Stimulated activated CD4-positive, alpha-beta T cell treated with anti-CD3 and anti-CD28 coated beads, Interleukin-15, amount 100 ng/mL, for 48 hours (primary cell): ENCODE measurements around the gene SFXN5.
"Not testable (repeated sequence)": the region's sequence is repeated elsewhere in the genome, so short reads cannot be mapped to it uniquely, and the experiment has no call there.

Experiments used
- DNase-seq, 2 donors: peaks; one replicate each; pipeline ENCODE4 v3.0.0-alpha.2; 2020; ENCODE audit warnings: low read depth in 2 of 2

SFXN5 gene

DNA sequence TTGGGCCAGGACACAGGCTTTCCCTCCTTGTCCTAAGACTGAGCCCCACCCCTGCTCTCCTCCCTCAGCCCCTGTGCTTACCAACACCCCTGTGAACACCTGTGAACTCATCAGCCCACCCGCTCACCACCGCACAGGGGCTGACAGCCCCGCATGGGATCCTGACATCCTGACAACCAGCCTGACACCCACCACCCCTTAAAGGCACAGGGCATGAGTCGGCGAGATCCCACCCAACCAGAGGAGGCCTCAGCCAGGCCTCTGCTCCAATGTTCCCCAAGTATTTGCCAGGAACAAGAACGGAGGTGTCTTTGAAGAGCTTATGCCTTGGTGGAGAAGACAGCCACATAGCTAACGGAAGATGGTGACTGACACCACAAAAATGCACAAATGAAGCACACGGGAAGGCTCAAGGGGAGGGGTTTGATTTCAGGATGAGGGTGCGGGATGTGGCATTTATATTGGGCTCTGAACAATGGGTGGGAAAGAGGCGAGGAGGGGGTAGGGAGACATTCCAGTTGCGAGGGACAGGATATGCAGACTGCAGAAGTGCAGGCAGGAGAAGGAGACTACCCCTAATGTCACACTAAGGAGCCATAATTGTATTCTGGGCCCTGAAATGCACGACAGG, 30.2 kb upstream of the SFXN5 start:
- DNase-seq = no peak

DNA sequence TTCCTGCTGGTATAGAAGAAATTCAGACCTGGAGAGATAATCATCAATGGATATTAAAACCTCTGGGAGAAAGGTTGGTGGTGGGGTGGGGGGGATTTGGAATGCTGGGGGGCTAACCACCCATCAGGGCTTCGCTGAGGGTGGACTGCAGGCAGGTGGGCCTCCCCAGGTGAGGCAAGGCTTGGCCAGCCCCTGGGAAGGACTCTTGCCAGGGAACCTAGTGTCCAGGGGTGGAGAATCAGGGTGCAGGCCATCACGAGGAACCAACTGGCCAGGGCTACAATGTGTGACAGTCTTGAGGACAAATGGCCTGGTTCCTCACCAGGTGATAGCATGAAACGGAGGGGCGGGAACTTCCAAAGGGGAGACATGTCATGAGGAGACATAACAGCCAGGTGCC, 29.4 kb upstream of the SFXN5 start:
- no peak for DNase-seq

DNA sequence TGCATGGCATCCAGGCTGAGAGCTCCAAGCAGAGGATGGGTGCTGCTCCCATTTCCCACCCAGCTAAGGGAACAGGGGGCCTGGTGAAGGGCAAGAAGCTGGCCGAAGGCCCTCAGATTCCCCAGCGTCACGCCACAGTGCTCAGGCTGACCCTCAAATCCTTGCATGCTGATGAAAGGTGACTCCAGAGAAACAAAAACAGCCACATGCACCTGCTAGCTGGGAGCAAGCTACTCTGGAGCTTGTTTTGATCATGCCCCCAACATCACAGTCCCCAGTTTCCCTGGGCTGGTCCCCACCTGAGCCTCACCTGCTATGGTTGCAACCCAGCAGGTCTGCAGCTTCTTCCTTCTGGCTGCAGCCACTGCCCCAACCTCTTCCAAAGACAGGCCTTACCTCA, 28.0 kb upstream of the SFXN5 start:
- DNase-seq = no peak

DNA sequence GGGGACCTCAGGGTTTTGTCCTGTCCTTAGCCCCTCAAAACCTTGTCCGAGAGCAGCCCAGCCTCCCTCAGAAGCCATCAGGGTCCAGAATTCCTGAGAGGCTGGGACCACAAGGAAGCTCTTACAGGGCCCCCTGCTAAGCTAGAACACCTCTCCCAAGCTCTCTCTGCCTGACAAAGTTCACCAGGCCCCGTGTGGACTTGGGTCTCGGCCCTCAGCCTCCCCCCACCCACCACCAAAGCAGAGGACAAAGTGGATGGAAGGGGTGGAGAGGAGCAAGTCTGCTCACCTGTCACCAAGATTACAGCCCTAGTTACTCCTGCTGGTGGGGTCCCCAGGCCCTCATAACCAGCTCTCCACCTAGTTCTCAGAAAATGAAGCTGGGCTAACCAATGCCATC, 24.4 kb upstream of the SFXN5 start:
- no peak for DNase-seq

DNA sequence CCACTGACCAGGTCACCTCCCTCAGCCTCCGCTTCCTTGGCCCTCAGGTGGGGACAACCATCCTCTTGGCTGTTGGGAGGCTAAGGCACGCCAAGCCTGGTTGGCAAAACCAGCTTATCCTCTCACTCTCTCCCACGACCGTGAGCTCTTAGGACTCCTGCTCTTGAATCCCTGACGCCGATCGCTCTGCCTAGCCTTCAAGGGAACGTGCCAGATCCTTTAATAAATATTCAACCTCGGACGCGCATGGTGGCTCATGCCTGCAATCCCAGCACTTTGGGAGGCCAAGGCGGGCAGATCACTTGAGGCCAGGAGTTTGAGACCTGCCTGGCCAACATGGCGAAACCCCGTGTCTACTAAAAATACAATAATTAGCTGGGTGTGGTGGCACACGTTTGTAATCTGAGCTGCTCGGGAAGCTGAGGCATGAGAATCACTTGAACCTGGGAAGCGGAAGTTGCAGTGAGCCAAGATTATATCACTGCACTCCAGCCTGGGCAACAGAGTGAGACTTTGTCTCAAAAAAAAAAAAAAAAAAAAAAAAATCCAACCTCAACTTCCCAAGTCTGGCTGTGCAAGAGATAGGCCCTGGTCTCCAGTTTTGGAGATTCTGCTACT, 22.2 kb upstream of the SFXN5 start:
- not testable (repeated sequence) for DNase-seq

DNA sequence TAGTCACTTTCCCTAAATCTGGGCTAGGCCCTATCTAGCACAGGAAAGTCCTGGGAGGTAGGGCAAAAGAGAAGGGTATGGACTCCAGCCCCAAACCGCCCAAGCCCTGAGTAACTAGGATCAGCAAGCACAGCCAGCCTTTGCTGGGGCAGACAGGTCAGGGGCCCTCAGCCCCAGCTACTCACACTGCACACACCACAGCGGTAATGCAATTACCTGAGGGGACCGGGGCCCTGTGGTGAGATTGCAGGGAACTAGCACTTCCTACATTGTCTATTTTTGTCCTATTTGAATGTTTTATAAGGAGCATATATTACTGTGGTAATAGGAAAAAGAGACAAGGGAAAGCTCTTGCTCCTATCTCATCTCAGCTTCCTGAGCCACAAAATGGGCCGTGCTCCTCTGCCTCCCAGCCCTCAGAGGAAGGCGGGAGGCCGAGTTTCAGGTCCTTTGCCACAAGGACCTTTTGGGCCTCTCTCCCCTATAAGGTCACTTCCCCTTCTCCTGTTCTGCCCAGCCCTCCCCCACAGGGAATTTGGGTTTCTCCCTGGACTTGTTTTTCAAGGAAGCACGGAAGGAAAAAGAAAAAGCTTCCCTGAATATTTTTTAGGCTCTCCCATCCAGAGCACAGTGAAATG, 20.8 kb upstream of the SFXN5 start:
- no peak for DNase-seq

DNA sequence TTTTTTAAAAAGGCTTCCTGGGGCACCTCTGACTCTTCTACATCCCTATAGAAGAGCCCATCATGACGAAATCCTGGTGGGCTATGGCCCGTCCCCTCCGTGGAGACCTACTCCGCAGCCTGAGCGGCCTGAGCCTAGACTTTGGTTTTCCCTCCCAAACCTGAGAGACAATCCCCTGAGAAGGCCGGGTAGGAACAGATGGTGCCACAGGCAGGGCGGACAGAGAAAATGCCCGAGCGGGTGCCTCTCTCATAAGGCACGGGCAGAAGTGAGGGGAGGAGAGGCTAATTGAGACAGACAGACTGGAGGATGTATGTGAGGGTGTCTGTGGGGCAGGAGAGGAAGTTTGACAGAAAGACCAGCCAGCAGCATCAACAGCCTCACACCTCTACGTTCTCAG, 20.2 kb upstream of the SFXN5 start:
- no peak for DNase-seq

DNA sequence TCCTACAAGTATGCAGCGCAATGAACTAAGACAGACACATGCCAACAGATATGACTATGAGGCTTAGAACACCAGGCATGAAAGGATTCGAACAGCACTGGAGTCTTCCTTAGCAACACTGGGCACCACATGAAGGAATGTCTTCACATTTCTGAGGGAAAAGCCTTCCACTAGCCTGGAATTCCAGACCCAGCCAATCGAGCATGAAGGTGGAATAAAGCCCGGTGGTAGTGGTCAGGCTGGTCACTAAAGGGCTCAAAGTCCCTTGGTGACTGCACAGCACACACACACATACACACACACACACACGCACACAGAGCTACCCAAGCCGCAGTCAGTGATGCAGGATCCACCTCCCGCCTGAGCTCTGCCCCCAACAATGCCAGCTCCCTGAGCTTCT, 19.7 kb upstream of the SFXN5 start:
- DNase-seq = no peak

DNA sequence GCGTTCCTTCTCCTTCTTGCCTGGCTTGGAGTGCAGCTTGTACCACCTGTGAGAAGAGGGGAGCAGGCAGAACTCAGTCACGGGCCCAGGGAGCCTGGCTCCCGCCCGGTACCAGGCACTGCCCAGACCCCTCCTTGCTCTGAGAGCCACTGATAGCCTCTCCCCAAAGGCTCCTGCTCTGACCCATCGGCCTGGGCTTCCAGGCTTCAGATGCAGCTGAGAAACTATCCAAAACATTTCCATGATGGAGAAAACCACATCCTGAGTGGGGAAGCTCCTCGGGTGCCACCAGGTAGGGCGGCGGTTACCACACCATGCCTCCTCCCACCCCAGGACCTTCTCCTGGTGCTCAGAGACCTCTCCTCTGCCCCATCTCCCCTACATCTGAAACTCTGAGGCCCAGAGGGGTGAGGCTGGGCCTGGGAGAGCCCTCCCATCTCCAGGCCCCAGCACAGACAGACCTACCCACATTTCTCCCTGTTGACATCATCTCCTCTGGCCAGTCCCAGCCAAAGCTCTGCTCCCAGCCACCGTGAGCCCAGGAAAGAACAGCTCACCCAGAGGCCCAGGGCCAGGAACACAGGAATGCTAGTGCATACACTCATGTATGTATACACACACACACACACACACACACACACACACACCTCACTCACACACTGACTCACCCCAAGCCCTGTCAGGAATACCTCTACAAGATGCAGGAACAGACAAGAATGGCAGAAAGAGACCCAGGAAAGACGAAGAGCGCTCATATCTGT, 17.9 kb upstream of the SFXN5 start:
- DNase-seq = no peak

DNA sequence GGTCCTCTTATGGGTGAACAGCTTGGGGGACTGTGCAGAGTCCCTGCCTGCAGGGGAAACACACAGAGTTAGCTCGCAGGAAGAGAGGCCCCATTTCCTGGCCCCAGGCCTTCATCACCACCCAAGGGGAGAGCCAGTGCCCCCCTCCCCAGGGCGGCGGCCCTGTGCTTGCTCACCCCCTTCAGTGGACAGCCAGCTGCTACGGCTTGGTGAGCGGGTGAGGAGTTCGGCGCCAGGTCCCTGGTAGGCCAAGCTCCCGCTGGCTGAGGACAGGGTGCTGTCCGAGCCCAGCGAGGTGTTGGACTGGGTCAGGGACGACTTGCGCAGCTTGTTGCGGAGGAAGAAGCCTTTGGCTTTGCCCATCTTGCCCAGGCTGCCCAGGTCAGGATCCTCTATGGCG, 17.2 kb upstream of the SFXN5 start:
- no peak for DNase-seq

DNA sequence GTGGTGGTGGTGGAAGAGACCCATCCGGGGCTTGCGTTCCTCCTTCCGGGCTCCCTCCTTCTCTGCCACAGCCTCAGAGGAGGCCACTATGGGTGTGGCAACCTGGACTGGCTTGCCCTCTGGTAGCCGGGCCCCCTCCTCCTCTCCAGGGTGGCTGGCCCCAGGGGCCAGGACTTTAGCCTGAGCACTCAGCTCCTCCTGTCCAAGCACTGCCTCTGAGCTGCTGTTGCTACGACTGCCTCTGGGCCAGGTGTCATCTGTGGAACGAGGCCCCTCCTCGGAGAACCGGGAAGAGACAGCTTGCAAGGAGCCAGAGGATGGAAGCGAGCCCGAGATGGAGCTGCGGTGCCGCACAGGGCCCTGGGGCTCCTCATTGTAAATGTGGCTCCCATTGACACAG, 16.7 kb upstream of the SFXN5 start:
- DNase-seq = no peak

DNA sequence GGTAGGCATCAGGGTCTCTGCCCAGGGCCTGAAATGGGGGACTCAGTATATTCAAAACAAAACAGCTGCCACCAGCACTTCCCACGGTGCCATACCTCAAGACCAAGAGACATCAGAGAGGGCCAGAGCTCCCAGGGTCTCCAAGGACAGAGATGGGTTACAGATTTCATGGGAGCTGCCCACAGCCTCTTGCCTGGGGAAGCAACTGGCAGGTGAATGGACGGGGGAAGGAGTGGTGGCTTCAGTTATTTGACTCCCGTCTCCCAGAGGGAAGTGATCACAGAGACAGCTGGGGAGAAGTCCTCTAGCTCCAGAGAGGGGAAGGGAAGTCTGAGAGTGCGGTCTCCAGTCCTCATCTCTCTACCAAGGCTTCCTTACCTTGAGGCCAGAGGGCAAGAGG, 15.8 kb upstream of the SFXN5 start:
- DNase-seq = no peak

DNA sequence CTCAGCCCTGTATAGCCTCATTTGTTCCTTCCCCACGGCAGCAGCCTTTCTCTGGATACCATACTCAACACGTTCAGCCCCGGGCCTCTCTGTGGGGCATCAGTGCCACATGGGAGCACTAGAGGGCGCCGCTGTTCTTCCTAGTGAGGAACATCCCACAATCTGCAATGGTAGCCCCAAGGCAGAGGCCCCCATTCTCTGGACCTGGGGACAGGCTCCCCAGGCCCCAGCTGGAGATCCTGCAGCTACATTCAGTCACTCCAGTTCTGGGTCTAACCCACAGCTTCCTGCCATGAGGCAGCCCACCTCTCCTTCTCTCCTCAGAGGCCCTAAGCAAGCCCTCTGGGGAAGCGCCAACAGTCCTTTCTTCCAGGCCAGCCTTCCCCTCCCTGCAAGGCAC, 14.2 kb upstream of the SFXN5 start:
- peak; percentile 69 to 78 for DNase-seq

DNA sequence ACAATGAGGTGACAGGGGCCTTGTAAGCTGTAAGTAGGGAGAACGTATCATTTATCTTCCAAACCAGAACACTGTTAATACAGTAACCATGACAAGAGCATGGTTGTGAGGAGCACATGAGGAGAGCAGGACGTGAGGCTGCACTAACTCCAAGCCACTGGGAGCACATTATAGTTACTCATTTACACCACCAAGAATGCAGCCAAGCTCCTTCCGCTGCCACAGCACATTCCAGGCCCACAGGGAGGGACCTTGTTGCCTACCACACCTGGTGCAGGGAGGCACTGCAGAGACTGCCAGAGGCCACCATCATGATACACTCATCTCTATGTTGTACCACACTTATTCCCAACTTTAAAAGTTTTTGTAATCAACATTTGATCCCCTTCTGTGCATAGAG, 13.5 kb upstream of the SFXN5 start:
- DNase-seq = no peak

DNA sequence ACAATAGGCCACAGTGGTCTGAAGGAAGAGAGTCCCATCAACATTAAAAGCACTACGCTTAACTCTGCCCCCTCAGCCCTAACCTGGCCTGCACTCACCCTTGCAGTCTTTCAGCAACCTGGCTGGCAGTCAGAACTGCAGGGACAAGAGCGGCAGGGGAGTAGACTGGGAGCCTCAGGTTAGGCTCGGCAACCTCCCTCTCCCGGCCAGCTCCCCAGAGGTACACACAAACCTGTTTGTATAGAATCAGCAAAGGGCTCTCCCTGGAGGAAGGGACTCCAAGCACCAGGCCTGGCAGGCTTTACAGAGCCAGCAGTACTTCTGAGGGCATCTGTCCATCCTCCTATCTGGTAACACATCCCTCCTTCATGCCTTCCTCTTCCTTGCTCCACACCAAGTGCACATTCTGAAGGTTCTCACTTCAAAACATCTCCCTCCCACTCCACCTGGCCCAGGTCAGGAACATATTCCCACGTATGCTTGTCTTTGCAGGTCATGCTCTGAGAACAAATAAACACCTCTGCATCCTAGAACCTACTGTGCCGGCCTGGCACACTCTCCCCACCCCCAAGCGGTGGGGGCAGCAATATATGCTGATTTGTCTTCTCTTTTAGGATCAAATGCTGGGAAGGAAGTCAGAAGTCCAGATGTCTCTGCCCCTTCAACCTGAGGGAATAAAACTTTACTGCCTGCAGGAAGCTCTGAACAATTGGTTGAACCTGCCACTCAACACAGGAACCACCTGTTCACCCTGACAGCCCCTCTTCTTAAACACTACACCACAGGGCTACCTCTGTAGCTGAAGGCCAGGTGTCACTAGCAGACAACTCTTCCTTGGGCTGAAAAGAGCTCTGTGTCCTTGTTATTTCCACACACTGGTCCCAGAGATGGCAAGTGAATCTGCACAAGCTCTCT, 12.6 kb upstream of the SFXN5 start:
- no peak for DNase-seq

DNA sequence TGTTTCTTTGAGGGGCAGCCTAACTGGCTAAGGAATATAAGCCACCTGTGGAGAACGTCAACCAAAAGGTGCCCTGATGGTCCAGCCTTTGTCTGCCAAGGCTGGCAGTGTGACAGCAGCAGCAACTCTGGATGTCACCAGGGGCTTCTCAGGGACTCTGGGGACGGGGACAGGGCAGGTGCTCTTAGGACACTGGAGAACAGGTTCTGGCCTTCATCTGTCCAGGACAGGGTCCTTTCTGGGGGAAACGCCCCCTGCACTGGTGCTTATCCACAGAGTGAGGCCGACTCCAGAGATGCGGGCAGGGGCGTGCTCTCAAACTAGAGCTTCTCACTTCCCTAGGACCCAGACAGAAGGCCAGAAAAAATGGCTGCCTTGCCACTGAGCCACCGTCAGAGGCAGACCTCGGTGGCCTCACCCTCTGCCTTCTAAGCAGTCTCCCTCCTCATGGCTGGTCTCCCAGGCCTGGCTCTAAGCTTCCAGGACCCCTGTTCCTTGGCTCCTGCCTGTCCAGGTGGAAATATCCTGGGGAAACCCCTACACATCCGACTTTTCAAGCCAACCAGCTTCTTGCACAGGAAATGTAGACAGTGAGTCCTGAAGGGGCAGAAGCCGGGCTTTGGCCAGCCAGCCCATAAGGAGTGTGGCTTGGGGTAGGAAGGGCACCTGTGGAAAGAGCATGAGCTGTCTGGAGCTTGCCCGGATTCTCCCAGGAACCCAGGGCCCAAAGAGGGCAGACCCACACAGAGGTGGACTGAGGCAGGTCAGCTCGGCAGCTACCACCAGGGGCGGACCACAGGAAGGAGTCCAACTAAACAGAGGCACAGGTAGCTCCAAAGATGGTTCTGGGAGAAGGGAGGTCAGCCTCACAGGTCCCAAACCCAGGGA, 11.3 kb upstream of the SFXN5 start:
- DNase-seq = no peak

DNA sequence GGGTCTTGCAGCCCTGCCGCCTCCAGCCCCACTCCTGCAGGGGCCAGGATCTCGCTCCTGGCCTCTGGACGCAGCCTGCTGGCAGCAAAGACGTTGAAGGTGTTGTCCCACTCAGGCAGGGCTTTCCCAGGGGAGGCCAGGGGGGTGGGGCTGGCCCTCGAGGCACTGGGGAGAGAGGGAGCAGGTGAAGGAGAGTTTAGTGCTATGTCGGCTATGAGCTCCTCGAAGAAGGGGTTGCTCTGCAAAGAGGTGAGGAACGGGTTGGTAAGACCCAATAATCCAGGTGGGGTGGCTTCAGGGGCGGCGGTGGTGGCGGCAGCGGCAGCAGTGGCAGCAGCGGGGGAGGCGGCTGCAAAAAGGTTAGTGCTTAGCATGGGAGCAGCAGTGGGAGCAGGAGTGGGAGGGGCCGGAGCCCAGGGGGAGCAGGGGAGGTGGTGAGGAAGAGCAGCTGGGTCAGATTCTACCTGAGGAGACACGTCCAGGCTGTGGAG, 9.7 kb upstream of the SFXN5 start:
- no peak for DNase-seq

DNA sequence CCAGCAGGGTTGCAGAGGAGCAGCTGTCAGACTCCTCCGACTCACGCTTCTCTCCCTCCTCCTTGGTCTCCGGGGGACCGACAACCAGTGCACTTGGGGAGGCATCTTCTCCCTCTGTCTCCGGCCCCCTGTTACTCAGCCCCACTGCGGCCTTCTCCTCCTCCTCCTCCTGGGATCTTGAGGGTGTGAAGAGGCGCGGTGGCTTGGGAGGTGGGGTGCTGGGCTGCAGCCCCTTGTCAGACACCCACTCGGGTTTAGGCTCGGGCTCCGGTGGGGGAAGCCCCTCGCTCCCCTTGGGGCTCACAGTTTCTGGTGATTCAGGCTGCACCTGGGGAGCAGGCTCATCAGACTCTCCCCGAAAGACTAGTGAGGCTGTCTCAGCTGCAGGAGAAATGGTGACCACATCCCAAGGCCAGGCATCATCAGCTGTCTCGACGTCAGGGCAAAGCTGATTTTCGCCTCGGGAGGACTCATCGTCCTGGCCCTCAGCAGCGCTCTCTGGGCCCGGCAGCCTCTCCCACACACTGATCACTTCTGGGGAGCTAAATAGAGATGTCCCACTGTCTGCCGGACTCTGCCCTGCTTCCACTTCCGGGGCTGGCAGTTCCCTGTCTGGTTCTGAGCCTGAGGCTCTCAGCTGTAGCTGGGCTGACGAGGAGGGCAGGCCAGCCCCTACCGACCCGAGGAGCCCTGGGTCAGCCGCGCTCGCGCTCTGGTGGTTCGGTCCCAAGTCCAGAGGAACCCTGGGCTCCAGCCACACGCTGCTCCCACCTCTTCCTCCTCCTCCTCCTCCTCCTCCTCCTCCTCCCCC, 9.0 kb upstream of the SFXN5 start:
- DNase-seq = no peak

DNA sequence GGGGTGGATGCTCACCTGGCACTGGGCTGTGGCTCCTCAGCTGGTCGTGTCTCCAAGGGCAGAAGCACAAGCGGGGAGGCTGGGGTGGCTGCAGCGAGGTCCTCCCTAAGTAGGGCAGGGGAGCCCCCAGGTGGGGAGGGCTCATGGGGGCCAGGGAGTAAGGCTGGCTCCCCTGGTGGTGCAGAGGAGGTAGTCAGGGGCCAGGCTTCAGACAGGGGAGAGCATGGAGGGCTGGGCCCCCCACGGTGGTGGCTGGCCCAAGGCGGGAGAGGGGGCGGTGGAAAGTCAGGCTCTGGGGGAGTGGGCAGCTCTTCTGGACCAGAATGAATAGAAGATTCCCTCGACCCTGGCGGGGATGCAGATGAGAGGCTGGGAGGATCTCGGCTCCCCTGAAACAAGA, 8.1 kb upstream of the SFXN5 start:
- no peak for DNase-seq
